HG02852 (cell line): ENCODE results near the gene BRME1.

ENCODE experiments used
- ATAC-seq: cut with Tn5 transposase; IDR thresholded peaks from one replicate; pipeline ENCODE4 v1.9.1; 2021; ENCODE audit warnings: mild to moderate bottlenecking, moderate library complexity; ENCODE audit not compliant: unreplicated experiment

Gene BRME1

DNA sequence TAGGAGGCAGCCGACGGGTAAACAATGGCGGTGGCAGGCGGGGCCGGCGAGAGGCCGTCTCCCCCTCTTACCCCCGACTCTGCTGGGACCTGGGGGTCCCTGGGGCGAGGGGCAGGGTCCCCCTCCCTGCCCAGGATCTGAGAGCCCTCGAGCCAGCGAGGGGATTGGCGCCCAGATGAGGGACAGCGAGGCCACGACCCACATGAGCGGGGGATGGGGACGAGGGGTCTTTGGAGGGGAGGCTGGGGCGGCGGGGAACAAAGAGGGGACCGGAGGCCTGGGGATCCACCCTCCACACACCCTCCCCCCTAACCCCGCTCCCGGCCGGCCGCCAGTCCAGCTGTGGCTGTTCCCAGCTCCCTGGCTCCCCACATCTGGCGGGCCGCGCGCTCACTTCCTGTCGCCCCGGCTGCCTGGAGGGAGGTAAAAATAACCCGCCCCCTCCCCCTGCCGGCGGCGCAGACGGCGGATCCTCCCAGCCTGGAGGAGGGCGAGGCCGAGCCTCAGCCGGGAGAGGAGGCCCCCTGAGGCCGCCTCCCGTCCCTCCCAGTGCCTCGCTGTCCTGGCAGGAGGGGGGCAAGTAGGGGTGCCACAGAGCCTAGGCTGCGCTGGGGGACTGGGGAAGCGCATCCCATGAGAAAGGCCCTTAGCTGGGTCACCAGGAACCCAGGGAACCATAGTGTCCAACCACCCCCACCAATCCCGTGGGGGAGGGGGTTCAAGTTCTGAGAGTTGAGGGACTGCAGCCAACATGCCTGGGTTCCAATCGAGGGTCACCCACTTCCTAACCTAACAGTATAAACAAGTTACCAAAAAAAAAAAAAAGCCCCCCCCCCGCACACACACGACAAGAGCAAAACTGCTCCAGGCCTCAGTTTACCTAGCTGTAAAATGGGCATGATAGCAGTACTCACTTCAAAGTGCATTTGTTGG lies 58.2 kb downstream of the BRME1 start:
- peak; percentile 28 for ATAC-seq

DNA sequence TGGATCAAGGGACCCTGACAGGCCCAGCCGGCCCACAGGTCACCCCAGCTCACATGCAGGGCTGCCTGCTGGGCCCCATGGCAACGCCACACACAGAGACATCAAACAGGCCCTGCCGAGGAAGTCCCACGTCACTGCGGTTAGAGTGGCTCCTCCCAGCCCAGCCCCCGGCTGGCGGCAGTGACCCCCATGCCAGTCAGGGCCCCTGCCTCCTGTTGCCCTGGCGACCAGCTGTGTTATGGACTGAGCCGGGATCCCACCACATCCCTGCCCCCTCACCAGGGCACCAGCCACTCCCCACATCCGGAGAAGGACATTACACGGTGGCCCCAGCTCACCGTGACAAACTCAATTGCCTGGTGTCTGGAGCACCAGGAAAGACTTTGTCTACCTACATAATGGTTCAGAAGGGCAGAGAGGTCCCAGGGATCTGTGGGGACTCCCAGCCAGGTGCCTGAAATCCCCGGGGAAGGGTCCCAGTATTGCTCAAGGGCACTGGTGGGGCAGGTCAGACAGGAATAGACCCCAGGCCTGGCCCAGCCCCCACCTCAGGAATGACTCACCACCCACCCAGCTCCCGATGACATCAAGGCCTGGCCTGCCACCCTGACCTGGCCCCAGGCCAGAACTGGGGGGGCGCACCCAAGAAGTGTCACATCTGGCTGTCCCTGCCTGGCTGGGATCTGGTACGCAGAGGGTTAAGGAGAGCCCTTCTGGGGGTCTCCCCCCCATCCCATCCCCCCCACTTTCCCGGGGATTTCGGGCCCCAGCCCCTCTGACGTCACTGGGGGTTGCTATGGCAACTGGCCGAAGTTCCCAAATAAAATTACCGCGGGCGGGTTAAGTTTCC lies 59.1 kb downstream of the BRME1 start:
- peak; percentile 46 for ATAC-seq

DNA sequence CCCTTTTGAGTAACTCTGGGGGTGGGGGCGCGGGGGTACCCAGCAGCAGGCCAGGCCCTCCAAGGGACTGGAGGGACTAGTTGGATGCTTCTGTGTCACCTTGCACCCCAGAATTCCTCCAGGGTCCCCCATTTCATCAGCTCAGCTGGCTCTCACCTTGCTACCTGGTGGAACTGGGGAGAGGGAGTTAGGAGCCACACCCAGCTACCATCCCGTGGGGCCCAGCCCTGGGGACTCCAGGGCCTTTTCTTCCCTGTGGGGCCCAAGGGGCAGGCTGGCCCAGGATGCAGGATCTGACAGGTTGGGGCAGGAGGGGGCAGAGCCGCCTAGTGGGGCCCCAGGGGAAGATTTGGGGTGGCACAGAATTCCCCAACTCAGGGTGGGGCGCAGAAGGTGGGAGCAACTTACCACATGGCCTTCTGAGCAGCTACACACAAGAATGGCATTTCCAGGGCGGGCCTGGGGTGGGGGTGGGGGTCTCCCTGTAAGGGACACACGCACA lies 61.7 kb downstream of the BRME1 start:
- no peak for ATAC-seq

DNA sequence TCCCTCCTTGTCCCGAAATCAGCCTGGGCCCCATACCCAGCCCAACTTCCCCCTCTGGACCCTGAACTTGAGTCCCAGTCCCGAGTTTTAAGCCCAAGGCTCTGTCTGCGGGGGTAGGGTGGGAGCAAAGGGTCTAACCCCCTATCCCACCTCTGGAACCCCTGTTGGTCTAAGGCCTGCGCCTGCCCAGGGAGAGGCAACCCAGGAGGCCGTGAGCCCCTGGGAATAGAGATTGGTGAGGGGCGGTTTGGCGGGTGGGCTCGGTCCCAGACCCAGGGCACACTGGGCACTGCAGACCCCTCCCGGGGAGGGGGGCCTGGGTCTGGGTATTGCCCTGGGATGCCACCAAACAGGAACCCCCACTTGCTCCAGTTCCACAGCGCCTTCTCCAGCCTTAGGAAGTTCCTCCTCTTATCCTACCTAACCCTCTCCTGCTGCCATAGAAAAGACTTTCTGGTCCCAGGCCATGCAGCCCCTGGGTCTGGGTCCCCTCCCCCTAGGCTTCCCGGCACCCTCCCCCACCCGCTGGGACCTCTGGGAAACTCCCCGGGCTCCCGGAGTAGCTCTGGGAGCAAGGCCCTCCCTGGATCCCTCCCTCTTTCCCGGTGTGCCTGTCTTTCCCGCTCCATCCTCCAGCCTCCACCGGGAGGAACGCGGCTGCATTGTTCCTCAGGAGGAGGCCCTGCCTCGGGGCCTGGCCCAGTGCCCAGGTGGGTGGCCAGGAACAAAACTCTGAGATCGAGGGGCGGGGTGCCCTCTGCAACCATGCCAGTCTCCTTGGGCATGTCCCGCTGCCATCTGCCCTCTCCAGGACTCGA lies 62.6 kb downstream of the BRME1 start:
- ATAC-seq, result no peak

- ATAC-seq, result no peak
These were observed 63.4 kb downstream of the BRME1 start for GRCh38 chr19:13842291-13843103.

DNA sequence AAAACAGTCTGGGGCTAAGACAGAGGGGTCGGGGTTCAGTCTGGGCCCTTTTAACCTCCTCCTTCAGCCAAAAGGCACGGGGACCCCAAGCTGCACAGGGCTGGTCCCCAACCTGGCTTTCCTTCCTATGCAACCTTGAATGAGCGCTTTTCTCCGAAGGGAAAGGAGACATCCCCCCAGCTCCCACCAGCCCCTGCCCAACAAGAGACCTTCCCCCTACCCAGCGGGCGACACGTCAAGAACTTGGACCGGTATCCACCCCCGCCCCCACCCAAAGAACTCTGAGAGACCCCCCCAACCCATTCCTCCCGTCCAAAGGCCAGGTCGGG lies 64.0 kb downstream of the BRME1 start:
- ATAC-seq, result no peak

- ATAC-seq, result no peak
These were observed 64.6 kb downstream of the BRME1 start for GRCh38 chr19:13841086-13841961.

DNA sequence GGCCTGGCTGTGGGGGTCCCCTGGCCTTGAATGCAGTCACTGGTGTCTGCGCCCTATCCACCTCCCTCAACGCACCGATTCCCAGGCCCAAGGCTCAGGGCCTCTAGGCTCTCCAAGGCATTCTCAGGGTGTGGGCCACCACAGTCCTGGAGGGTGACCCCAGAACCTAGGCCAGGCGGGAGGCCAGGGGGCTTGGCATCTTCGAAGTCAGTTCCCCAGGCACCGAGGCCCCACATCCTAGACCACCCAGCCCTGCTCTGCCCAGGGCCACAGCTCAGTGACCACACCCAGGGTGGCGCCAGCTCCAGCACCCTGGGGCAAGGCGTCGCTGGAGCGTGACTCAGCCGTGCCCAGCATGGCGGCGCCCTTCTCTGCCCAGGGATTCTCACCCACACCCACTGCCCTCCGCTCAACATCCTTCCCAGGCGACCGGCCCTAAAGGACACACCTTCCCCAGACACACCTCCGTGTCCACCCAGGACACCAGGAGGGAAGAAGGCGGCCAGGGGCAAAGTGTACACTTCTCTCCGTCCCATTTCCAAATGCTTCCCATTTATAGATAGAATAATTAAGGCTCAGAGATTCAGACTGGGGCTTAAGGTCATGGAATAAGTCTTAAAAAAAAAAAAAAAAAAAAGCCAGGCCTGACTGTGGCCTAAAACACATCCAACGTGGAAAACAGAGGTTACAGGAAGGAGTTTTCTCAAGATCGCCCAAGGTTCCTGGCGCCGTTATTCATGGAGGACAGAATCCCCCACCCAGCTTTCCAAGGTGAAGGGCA lies 65.4 kb downstream of the BRME1 start:
- no peak for ATAC-seq

DNA sequence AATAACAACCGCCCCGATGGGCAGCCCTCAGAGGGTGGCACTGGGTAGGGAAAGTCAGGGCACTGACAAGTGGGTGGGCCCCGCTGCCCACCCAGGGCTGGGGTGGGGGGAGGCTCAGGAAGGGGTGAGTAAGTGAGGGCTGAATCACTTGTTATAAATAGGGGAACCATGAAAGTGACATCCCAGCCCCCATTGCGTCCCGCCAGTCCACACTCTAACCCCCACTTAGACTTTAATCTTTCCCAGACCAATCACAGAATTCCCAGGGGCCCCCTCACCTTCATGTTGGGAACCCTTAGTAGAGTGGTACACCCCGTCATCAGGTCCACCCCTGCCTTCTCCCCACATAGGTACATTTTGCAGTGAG lies 66.0 kb downstream of the BRME1 start:
- ATAC-seq, result no peak

DNA sequence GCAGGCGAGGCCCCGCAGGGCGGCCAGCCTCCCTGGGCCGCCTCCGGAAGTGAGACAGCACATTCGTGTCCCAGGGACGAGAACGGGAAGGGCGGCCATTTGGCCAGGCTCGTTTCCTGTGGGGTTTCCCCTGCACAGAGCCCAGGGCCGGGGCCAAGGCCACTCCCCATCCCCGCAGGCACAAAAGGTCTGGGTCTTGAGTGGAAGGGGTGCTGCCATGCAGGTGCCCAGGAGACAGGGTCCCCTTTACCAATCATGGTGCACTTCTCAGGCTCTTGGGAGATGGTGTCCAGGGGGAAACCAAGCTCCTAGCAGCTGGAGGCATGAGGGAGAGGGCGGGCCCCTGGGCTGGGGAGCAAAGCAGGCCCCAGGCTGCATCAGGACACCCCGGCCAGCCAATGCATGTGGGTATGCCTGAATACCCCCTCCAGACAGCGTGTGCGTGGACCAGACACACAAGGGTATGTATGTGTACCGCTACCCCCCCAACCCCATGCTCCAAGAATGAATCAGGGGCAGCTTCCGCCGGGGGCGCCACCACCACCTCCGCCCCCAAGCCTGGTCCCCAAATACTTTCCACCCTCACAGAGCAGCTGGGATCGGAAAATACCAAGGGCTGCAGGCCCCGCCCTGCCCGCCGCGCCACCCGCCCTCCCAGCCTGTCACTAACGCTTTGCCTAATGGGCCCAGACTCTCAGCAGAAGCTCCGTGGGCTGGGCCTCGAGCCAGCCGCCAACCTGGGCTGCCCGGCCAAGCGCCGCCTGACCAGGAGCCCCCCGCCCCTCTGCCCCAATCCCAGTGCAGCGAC lies 66.6 kb downstream of the BRME1 start:
- ATAC-seq, result peak; percentile 36

DNA sequence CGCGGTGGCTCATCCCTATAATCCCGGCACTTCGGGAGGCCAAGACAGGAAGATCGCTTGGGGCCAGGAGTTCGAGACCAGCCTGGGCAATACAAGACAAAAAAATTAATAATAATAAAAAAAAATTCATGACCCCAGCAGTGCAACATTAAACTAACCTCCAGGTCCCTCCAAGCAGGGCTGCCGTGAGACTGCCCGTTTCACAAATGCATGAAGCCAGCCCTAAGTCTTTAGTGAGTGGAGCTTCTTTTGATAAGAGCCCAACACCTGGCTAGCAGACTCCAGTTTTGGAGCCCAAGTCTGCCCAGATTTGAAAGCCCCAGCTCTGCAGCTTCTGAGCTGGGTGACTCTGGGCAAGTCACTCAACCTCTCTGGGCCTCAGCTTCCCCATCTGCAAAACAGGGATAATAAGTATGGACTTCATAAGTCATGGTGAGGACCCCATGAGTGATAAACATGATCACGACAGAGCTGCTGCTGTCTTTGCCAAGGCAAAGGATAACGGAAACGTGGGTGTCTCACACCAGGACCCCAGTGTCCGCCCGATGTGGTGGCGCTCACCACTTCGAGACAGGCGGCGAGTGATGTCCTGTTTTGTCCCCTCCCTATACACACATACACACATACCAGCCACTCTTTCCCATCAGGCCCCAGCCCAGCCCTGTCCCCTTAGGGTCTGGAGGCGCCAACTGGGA lies 67.3 kb downstream of the BRME1 start:
- ATAC-seq, result no peak

DNA sequence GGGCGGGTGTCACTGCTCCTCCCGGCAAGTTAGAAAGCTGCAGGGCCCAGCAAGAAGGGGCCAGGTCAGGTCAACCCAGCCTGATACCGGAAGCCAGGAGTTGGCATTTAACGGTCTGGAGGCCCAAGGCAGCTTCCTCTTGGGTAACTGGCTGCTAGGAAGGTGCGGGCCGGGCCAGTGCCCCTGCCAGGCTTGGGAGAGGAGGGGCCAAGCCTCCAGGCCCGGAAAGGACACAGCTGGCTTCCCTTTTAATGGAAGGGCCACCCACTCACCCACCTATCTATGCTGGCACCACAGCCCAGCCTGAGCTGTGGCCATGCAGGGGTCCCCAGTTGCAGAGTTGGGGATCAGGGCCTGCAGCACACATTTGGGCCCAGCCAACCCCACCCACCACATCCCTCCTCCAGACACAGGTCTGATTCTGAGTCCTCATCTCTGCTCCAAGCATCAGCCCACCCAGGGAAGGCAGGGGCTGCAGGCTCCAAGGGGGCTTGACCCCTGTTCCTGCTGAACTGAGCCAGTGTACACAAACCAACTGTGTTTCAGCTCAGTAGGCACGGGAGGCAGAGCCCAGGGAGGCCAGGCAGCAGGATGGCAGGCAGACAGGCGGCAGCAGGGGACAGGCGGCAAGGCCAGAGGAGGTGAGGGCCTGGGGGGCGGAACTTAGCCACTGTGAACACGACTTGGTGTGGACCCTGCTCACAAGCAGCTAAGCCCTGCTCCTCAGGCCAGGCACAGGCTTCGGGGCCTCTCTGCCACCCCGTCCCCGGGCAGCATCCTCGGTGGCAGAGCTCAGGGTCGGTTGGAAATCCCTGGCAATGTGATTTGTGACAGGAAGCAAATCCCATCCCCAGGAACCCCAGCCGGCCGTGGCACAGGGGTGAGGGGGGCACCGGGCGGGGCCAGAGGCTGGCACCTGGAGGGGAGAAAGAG lies 69.9 kb downstream of the BRME1 start:
- ATAC-seq, result no peak

GRCh38 chr19:13834244-13835069 lies 71.5 kb downstream of the BRME1 start:
- no peak for ATAC-seq

GRCh38 chr19:13833330-13834243 lies 72.3 kb downstream of the BRME1 start:
- peak; percentile 81 for ATAC-seq
